Measurements from ENCODE around the gene CD99. TPM values are rescaled to one million over a fixed set of nuclear protein-coding genes. Genes with fewer than 3 reads are reported as not detected.

CD99 gene
- polyA plus RNA-seq, 1 of the 3 experiments (the other 2 are of a cell fraction), result 346 TPM

DNA sequence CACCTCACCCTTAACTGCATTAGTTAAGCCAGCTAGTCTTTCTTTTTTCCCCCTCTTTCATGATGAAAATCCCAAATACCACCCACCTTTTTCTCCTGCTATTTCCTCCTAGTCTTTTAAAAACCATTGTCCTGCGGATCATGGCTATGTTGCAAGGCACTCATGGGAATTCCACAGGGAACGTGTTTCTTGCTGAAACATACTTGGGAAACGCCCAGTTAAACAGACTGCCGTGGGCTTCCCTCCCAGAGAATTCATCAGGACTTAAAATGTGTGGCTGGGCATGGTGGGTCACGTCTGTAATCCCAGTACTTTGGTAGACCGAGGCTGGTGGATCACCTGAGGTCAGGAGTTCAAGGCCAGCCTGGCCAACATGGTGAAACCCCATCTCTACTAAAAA lies 92.9 kb downstream of the CD99 start:
- Histone ChIP-seq H3F3A (replicated peaks; ENCODE audit: insufficient read depth) (no peaks in the 10 kb centered on the region), H3K36me3 (replicated peaks in 1 of 2; ENCODE audit: control insufficient read depth in 1 of 2, insufficient read depth in 2 of 2, low read length in 1 of 2) (no peaks in the 10 kb centered on the region), H3K9me3 (no peaks in the 10 kb centered on the region), H3K4me1 (ENCODE audit: control insufficient read depth in 1 of 2, insufficient read depth in 2 of 2, low read depth in 1 of 2, low read length in 1 of 2) (no peaks in the 10 kb centered on the region), H4K20me1 (ENCODE audit: insufficient read depth) (no peaks in the 10 kb centered on the region), H3K27ac (ENCODE audit: low read depth in 2 of 2, low read length in 1 of 2) (no peak overlapping the region), H3K4me3 (ENCODE audit: low read depth in 2 of 2, low read length in 1 of 2) (no peak overlapping the region), H2AFZ (ENCODE audit: low read depth) (no peak overlapping the region), H3K4me2 (no peak overlapping the region), H3K9me2 (no peaks in the 10 kb centered on the region), H3K79me2 (ENCODE audit: insufficient read depth) (no peaks in the 10 kb centered on the region), H3K27me3 (ENCODE audit: insufficient read depth) (peaks cover 6% of the 10 kb centered on the region; the same call in 1 of the 2 replicates), H3K9ac (no peak overlapping the region)
- CTCF ChIA-PET, result no interaction called here
- no peak for DNase-seq
- POLR2A ChIA-PET, result no interaction called here
- 22% methylated on average over 6 of the region's 6 CpGs for WGBS (ENCODE audit: low lambda C conversion rate)
- TF ChIP-seq SMC3 (IDR thresholded peaks at IDR 0.05; ENCODE audit: low read depth, low read length) (no peak), TCF12 (IDR thresholded peaks at IDR 0.05) (no peak), RFX5 (IDR thresholded peaks at IDR 0.05; ENCODE audit: low read length) (no peak), RCOR1 (IDR thresholded peaks at IDR 0.05; ENCODE audit: low read length) (no peak), GABPA (IDR thresholded peaks at IDR 0.05; ENCODE audit: low read depth) (no peak), ELF1 (IDR thresholded peaks at IDR 0.05) (no peak), NFIC (IDR thresholded peaks at IDR 0.05; ENCODE audit: borderline replicate concordance) (no peak), CHD2 (IDR thresholded peaks at IDR 0.05; ENCODE audit: low read length, partially characterized antibody) (no peak), FOSL2 (IDR thresholded peaks at IDR 0.05; ENCODE audit: borderline replicate concordance, low read depth) (no peak), NRF1 (IDR thresholded peaks at IDR 0.05; ENCODE audit: low read depth, low read length) (no peak), MXI1 (IDR thresholded peaks at IDR 0.05; ENCODE audit: low read depth, low read length) (no peak), MEF2A (IDR thresholded peaks at IDR 0.05; ENCODE audit: borderline replicate concordance, low read depth) (no peak)
- TF ChIP-seq, protein P1, sequence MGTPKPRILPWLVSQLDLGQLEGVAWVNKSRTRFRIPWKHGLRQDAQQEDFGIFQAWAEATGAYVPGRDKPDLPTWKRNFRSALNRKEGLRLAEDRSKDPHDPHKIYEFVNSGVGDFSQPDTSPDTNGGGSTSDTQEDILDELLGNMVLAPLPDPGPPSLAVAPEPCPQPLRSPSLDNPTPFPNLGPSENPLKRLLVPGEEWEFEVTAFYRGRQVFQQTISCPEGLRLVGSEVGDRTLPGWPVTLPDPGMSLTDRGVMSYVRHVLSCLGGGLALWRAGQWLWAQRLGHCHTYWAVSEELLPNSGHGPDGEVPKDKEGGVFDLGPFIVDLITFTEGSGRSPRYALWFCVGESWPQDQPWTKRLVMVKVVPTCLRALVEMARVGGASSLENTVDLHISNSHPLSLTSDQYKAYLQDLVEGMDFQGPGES (IDR thresholded peaks at IDR 0.05; ENCODE audit: low read depth, low read length), result no peak
- TF ChIP-seq, protein P2, sequence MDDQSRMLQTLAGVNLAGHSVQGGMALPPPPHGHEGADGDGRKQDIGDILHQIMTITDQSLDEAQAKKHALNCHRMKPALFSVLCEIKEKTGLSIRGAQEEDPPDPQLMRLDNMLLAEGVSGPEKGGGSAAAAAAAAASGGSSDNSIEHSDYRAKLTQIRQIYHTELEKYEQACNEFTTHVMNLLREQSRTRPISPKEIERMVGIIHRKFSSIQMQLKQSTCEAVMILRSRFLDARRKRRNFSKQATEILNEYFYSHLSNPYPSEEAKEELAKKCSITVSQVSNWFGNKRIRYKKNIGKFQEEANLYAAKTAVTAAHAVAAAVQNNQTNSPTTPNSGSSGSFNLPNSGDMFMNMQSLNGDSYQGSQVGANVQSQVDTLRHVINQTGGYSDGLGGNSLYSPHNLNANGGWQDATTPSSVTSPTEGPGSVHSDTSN (IDR thresholded peaks at IDR 0.05), result no peak
- TF ChIP-seq, protein P3, sequence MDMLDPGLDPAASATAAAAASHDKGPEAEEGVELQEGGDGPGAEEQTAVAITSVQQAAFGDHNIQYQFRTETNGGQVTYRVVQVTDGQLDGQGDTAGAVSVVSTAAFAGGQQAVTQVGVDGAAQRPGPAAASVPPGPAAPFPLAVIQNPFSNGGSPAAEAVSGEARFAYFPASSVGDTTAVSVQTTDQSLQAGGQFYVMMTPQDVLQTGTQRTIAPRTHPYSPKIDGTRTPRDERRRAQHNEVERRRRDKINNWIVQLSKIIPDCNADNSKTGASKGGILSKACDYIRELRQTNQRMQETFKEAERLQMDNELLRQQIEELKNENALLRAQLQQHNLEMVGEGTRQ (IDR thresholded peaks at IDR 0.05; ENCODE audit: borderline replicate concordance, low read depth, low read length), result no peak

DNA sequence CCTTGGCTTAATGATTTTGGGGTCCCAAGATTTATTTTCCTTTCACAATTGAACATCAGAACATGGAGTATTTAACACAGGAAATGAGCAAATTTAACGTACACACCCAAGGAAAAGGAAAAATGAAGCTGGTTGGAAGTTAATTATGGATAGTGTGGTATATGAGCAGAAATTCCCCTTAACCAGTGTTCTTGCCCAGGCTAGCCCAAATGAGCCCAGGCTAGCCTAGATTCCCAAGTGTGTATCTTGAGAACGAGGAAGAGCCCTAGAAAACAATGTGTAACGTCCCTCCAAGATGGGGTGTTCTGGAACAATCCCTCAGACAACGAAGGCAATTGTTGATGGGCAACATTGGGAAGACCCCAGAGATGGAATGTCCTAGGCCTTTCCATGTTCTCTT lies 94.4 kb downstream of the CD99 start:
- H2AFZ ChIP-seq (ENCODE audit: low read depth), result no peak overlapping the region
- H3F3A ChIP-seq (replicated peaks; ENCODE audit: insufficient read depth), result no peaks in the 10 kb centered on the region
- H3K4me1 ChIP-seq (ENCODE audit: control insufficient read depth in 1 of 2, insufficient read depth in 2 of 2, low read depth in 1 of 2, low read length in 1 of 2), result no peaks in the 10 kb centered on the region
- H3K27ac ChIP-seq (ENCODE audit: low read depth in 2 of 2, low read length in 1 of 2), result no peak overlapping the region
- H3K79me2 ChIP-seq (ENCODE audit: insufficient read depth), result no peaks in the 10 kb centered on the region
- WGBS (ENCODE audit: low lambda C conversion rate), result 29% methylated on average over 4 of the region's 4 CpGs
- H3K4me3 ChIP-seq (ENCODE audit: low read depth in 2 of 2, low read length in 1 of 2), result no peak overlapping the region
- H4K20me1 ChIP-seq (ENCODE audit: insufficient read depth), result no peaks in the 10 kb centered on the region
- H3K36me3 ChIP-seq (replicated peaks in 1 of 2; ENCODE audit: control insufficient read depth in 1 of 2, insufficient read depth in 2 of 2, low read length in 1 of 2), result no peaks in the 10 kb centered on the region
- peaks cover 9% of the 10 kb centered on the region; the same call in 1 of the 2 replicates for H3K27me3 ChIP-seq (ENCODE audit: insufficient read depth)
- no peak for TF ChIP-seq YY1 (IDR thresholded peaks at IDR 0.05; ENCODE audit: low read depth)
- TF ChIP-seq, protein P2 (IDR thresholded peaks at IDR 0.05), result no peak
- TF ChIP-seq RXRA (IDR thresholded peaks at IDR 0.05; ENCODE audit: borderline replicate concordance, low read depth), result no peak
- no peak for TF ChIP-seq TAF1 (IDR thresholded peaks at IDR 0.05; ENCODE audit: borderline replicate concordance, low read depth, low read length)
- no peak for TF ChIP-seq TCF12 (IDR thresholded peaks at IDR 0.05)
- H3K4me2 ChIP-seq, result no peak overlapping the region
- H3K9ac ChIP-seq, result no peak overlapping the region
- no peak for DNase-seq
- H3K9me3 ChIP-seq, result no peaks in the 10 kb centered on the region
- POLR2A ChIA-PET, result no interaction called here
- no peaks in the 10 kb centered on the region for H3K9me2 ChIP-seq
- CTCF ChIA-PET, result no interaction called here
